ENCODE measurements around the gene HS3ST1.
"Not testable (repeated sequence)": the region's sequence is repeated elsewhere in the genome, so short reads cannot be mapped to it uniquely, and the experiment has no call there.

The HS3ST1 gene

DNA sequence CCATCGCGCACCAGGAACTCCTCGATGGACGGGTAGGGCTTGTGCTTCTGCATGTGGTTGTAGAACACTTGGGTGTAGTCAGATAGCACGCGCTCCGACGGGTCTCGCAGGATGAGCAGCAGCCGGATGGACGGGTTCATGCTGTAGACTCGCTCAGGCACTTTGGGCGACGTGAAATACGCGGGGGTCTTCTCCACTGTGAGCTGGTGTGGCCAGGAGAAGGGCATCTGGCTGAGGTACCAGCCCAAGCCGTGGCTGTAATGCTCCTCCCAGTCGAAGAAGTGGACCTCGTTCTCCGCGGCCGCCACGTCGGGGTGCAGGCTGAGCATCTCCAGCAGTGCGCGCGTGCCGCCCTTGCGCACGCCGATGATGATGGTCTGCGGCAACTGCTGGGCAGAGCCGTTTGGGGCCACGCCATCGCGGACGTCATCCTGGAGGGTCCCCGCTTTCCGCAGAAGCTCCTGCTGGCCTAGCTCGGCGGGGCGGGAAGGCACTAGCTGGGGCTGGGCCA is 29.2 kb downstream of the HS3ST1 start:
- no peak for DNase-seq

DNA sequence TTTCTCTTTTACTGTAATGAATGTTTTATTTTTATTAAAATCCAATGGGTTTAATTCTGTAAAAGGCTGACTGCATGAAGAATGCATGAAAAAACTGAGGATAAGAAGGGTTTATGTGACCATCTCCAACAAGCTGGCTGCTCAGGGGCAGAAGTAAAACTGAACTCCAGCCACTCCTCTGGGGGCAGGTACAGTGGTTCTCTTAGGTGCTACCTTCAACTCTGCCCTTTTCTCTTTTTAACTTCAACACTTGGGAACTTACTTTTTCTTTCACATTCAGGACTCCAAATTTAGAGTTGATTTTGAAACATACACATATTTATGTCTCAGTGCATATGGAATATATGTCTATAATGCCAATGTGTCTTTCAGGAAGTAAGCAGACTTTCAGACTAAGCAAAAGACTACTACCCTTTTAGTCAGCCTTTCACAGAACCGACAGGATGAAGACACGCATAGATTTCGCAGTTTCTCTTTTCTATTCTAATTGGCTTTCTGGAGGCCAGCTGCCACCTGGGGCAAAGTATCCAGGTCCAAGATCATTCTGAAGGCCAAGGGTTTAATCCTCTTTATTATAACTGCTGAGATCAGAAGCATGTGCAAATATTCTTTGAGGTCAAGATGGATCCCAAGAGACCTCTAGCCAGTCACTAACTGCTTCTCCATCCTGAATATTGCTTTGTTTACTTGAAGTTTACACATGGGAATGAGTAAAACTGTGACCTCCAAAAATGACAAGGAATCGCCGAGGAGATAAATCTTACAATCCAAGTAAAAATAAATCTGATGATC is 30.7 kb downstream of the HS3ST1 start:
- DNase-seq: no peak

DNA sequence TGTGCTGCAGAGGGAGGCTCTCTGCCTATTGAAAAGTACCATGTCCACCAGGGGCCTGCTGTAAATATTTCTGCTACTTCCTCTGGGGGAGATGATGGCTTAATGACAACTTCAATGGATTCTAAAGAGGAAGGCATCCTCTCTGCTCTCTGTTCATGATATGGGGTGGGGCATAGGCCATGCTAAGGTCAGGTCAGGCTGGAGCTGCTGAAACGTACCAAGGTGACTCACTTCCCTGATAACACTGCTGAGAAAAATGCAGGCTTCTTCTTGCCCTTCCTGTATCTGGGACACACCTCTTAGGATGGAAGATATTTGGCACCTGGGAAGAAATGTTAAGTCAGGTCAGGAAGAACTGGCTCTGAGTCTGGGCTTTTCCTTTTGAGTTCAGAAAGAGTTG is 31.5 kb downstream of the HS3ST1 start:
- no peak for DNase-seq

DNA sequence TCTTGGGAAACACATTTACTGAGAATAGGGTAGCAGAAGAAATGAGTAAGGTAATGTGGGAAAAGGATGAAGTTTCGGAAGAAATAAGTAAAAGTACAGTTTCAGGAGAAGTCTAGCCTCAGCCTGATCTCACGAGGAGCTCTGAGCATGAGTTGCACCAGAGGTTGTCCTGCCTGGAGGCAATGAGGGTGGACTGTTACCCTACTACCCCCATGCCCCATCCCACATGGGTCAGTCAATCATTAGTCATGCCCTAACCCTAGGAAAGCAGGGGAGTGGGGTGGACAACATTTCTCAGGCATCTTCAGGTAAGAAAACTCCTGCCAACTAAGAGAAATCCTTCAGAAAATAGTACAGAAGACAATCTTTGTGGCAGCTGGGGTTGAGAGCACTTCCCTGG is 35.1 kb downstream of the HS3ST1 start:
- DNase-seq: no peak

DNA sequence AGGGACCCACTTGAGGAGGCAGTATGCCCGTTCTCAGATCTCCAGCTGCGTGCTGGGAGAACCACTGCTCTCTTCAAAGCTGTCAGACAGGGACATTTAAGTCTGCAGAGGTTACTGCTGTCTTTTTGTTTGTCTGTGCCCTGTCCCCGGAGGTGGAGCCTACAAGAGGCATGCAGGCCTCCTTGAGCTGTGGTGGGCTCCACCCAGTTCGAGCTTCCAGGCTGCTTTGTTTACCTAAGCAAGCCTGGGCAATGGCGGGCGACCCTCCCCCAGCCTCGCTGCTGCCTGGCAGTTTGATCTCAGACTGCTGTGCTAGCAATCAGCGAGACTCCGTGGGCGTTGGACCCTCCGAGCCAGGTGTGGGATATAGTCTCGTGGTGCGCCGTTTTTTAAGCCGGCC is 44.6 kb downstream of the HS3ST1 start:
- DNase-seq: not testable (repeated sequence)

DNA sequence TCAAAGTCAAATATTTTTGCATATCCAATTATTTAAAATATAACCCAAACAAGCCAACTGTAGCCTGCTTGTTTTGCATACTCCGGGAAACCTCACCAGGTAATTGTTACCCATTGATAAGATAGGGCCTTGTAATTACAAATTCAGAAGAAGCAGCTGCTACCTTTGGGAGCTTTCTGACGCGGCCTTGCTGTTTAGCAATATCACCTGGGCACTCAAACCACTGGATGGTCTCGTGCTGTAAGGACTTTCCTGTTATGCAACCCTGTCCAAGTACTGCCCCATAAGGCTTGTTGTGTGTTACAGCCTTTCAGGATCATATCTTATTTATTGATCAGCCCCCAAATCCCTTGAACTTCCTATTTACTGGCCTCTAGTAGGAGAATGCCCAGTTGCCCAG is 52.1 kb downstream of the HS3ST1 start:
- no peak for DNase-seq

DNA sequence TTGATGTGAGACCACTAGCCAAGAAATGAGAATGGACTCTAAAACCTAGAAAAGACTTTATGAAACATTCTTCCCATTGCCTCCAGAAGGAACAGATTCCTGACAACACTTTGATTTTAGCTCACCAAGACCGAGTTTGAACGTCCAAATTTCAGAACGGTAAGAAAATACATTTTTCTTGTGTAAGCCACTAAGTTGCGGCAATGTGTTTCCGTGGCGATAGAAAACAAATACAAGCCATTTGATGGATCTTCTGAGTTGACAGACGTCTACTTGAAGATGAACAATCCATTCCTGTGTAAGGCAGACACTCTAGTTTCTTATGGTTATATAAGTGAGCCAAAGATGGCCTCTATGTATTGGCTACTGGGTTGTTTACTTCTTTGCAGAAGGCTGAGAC is 52.5 kb downstream of the HS3ST1 start:
- DNase-seq: no peak

DNA sequence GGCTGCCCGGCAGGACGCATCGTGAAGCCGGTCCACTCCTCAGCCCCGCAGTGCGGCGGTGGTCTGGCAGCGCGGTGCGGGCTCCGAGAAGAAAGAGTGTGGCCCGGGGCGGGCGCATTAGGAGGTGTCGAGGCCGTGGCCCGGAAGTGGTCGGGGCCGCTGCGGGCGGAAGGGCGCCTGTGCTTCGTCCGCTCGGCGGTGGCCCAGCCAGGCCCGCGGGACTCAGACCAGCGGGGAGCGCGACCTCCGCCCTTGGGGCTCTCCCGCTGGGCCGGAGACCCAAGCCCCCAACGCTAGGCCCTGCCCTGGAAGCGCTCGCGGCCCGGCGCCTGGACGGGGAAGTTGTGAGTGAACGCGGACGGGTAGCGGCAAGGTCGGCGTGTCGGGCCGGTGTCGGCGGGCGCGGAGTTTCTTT is 60.0 kb downstream of the HS3ST1 start:
- DNase-seq: no peak

DNA sequence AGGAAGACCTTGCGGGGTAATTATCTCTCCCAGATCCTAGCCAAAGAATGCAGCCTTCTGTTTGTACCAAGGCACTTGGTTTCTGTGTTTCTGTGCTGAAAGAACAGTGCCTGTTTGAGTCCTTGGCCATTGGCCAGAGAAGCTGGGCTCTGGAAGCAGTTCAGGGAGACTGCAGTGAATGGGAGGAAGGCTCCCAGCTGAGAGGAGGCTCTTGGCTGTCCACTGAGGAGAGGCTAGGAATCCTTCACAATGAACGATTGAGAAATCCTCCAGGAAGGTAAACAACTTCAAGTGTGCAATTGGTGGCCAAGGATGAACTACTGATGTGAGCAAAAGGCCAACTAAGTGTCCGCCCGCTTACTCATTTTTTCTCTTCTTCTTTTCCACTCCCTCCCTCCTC is 61.3 kb downstream of the HS3ST1 start:
- DNase-seq: no peak

DNA sequence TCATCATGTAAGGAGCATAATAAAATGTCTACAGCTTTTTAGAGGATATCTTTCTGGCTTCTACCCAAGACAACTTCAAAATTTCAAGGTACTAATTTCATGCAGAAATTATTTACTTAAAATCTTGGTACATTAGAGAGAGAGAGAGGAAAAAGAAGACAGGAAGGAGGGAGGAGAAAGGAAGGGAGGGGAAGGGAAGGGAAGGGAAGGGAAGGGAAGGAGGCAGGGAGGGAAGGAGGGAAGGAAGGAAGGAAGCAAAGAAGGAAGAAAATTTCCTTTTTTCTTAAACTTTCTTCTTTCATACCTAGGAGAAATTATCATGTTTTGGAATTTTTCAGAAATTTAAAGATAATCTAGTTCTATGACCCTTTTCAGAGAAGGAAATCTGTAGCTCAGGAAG is 61.8 kb downstream of the HS3ST1 start:
- no peak for DNase-seq

DNA sequence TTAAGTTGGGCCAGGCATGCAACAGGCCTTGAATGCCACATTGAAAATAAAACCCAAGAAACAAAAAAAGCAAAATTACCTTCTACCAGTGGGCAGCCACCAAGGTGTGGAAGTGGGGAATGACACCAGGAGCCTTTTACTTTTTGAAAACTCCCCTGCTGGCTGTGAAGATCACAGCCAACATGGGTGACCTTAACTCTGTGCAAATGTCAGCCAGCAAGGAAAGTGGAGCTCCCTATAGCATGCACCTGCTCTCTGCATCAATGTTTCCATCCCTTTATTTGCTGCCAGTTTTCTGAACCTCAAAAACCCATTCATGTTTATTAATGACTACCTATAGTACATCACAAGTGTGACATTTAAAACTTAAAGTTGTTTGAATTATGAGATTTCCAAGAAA is 63.7 kb downstream of the HS3ST1 start:
- DNase-seq: no peak

DNA sequence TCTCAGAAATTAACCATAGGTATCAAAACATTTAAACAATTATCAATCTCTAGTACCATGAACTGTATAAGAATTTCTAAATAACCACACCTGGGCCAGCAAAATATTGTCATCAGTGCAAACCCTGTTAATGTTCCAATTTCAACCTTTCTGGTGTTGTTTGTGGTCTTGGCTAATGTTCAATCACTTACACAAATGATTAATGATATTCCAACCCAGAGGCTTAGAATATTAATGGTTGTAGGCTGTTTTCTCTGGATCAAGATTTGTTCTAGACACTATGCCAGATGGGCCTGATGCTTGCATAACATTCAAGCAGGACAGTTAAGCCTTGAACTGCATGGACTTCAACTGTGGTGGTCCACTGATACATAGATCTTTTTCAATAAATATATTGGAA is 69.1 kb downstream of the HS3ST1 start:
- no peak for DNase-seq

DNA sequence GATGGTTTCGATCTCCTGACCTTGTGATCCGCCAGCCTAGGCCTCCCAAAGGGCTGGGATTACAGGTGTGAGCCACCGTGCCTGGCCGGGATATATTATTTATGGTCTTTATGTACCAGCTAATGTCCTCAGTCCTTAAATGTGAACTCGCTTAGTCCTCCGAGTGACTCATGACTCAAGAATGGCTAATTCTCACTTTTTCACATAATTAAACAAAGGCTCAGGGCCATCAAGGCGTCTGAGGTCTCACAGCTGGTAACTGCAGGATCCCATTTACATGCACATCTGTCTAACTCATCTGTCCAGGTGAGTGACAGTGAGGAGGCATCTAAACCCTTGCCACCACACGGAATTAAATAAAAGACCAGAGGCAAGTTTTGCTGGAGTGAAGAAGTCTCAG is 73.5 kb downstream of the HS3ST1 start:
- no peak for DNase-seq

DNA sequence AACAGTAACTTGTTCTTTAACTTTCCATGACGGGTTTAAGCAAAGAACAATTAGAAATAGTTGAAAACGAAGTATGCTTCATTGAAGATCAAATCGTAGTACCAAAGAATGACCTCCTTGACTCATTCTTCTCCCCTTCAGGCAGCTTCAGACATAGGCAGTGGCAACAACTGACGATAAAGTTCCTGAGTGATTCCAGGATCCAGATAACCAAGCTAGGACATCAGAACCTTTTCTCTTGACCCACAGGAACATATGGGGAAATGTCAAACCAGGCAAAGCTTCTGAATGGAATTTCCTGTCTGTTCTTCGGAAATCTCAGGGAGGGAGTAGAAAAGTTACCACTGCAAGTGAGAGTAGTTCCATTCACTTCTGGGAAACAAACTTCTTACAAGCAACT is 74.2 kb downstream of the HS3ST1 start:
- no peak for DNase-seq

DNA sequence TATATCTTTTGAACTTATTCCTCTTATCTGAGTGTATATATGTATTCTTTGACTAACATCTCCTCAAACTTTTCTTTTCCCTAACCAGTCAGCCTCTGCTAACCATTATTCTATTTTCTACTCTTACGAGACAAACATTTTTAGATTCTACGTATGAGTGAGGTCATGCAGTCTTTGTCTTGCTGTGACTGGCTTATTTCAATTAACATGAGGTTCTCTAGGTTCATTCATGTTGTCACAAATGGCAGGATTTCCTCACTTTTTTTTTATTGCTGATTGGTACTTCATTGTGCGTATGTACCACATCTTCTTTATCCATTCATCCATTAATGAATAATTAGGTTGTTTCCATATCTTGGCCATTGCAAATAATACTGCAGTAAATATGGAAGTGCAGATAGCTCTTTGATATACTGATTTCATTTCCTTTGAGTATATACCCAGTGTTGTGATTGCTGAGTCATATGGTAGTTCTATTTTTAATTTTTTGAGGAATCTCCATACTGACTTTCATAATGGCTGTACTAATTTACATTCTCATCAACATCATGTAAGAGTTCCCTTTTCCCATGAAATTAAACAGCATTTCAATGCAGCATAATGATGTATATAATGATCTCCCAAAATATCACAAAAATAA is 80.1 kb downstream of the HS3ST1 start:
- peak; percentile 29 to 43 for DNase-seq

DNA sequence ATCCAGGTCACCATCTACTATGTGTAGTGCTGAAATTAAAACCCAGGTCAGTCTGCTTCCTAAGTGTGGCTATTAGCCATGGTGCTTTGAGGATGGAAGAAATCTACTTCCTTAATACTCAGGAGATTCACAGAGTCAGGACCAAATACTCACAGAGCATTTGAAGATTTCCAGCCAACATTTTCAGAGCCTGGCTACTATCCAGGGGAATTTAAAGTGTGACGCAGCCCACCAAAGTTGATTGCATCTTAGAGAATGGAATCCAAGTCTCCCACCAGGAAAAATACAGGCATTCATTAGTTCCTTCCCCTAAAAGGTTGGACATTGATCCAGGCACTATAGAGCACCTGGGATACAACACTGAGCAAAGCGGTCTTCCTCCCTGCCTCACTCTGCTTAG is 83.8 kb downstream of the HS3ST1 start:
- no peak for DNase-seq

DNA sequence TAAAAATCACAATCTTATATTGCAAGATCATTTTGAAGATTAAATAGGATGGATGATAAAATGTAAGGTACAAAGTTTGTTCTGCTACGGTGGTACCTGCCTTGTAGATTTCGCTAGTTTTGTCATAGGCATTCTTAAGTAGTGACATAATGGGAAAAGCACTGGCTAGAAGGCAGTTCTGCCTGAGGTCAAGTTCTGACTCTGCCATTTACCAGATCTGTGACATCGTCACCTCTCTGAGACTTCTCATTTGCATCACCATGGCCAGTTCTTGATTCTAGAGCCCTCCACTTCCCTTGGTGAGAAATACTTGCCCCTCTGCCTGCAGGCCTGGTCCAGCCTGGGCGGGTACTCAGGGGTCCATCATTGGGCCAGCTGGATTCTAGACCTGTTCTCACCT is 85.2 kb downstream of the HS3ST1 start:
- no peak for DNase-seq

Measured in inflammatory macrophage treated with lipopolysaccharide for 1 hour (primary cell).